Endometrial microvascular endothelial cells (primary cell): ENCODE data around the gene ARPC5L. TPM values are rescaled to one million over a fixed set of nuclear protein-coding genes. Genes with fewer than 3 reads are reported as not detected.

Source experiments
- in situ Hi-C: cut with HindIII; loops from 2 replicates; pipeline ENCODE4 v1.10.0; 2017; ENCODE audit warnings: low sequenced_read_pairs, low pct_unique_long_range_greater_than_20kb; ENCODE audit errors: inconsistent ontology term
- total RNA-seq: library from RNA; depleted of rRNA; stranded (reverse); fragments of >200 nt; gene quantifications from one replicate; pipeline ENCODE4 v1.2.3, GENCODE V29; 2015; ENCODE audit errors: inconsistent ontology term

The ARPC5L gene
- total RNA-seq, 1 donor from 2014 or later = 48.2 TPM

DNA sequence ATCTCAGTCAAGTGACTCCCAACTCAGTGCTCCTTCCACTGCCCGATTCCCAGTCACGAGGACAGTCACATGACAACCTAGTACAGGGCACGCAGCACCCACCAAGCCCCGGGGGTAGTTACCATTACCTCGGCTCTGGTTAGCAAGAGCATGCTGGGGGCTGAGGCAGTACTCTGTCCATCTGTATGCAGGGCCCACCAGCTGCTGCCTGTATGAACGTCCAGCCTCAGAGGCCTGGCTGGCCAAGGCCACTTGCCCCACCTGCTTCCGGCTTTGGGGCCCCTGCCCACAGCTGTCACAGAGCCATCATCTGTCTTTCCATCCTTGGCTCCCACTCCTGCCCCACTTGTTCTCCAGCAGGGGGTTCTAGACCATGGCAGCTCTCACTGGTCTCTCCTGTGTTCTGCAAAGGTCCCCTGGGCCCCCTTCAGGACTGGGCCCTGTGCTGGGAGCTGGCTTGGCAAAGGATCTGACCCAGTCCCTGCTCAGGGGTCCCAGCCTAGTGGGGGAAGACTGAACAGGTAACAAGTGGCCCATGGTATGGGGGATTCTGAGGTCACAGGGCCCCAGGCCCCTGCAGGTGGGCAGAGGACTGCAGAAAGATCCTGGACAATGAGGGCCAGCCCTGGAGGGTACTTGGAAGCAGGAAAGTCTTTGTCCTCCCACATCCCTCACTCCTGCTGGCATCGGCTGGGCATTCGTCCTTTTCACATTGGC is 3.4 kb upstream of the ARPC5L start:
- in situ Hi-C loops = loop anchor here (25.0 kb wide), 1 partner anchor 96 kb away; the partner anchor contains the start of gene NR6A1

DNA sequence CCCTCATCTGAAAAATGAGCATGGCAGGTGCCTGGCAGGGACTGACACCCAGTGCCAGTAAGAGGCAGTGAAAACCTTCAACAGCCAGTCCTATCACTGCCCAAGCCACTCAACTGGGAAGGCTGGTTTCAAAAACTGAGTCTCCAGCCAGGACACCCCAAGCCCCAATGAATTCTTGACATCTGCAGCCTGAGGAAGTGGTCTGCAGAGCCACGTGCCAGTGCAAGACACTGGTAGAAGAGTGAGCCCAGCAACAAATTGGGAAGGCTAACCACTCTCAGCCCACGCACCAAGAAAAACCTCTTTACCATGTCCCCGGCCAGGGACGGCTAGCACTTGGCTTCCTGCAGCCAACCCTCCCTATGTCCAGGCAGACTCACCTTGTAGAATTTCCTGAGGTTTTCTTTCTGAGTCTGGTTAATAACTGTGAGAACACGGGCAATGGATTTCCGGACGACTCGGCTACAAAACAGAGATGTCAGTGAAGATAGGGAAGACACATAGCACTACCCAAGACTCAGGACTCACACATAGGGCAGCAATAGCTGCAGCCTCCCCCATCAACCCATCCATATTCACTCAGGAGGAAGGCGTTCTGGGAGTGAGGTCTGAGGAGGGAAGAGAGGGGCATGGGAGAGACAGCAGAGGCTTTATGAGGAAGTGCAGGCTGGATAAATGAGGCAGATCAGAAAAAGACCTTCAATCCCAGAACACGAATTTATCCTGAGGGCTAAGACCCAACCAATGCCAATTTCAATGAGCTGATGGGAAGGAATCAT is 1.9 kb upstream of the ARPC5L start:
- in situ Hi-C loops = loop anchor here (25.0 kb wide), 1 partner anchor 98 kb away; the partner anchor contains the start of gene NR6A1

- in situ Hi-C loops = loop anchor here (25.0 kb wide), 1 partner anchor 98 kb away; the partner anchor contains the start of gene NR6A1
Observed at GRCh38 chr9:124860582-124861341, 1.2 kb upstream of the ARPC5L start.

DNA sequence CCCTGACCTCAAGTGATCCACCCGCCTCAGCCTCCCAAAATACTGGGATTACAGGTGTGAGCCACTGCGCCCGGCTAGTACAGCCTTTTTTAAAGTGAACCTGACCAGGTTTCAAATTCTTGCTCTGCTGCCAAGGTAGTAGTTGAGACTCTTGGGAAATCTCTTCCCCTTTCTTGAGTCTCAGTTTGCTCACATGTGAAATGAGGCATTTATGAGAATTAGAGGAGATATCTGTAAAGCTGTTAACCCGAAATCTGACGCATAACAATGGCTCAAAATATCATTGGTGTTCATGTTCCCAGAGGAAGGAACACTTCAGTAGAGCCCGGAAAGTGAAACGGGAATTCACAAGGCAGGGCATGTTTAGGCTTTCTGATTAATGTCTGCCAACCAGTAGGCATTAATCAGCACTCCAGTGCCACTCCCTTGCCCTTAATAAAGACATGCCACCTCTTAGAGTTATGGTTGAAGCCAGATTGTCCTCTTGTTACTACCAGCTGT is 1.5 kb downstream of the ARPC5L start:
- in situ Hi-C loops = loop anchor here (25.0 kb wide), 1 partner anchor 101 kb away; the partner anchor contains the start of gene NR6A1

- in situ Hi-C loops = loop anchor here (25.0 kb wide), 1 partner anchor 106 kb away; the partner anchor contains the start of gene NR6A1
Observed at GRCh38 chr9:124868511-124869465, 6.9 kb downstream of the ARPC5L start.

DNA sequence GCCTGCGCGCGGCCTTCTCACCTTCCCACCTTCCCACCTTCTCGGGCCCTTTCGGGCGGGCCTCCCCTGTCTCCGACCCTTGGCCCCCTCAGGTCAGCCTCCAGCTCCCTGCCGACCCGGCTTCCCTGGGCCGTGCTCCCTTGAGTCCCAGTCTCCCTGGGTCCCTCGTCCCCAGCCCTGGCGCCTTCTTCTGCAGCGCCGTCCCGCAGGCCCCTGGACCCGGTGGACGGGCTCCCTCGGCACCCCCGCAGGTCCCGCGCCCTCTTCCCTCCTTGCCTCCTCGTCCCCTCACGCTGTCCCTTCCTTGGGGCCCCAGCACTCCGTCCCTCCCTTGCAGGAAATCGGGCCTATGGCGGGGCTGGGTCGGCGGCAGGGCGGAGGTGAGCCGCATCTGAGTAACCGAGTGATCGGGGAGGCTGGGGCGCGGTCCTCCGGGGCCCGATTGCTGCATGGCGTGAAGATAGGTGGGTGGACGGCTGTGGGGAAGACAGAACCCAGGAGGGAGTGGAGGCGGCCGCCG is 7.6 kb downstream of the ARPC5L start:
- in situ Hi-C loops = loop anchor here (25.0 kb wide), 1 partner anchor 107 kb away; the partner anchor contains the start of gene NR6A1

- in situ Hi-C loops = loop anchor here (25.0 kb wide), 1 partner anchor 108 kb away; the partner anchor contains the start of gene NR6A1
Observed at GRCh38 chr9:124869986-124870560, 8.1 kb downstream of the ARPC5L start.

DNA sequence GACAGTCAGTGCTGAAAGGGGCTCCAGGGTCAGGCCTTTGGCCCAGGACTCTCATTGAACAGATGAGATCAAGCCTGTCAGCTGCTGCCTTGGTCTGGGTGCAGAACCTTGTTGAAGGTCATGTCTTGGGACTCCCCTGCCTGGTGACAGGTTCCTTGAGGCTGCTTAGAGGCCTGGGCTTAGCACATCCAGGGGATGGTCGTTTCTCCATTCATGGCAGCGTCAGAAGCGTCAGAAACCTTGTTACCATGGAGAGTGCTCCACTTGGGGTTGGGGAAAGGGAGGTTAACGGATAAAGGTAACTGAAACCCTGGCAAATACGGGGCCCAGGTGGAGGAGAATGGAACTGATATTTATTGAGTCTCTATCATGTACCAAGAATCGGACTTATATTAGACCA is 8.8 kb downstream of the ARPC5L start:
- in situ Hi-C loops = loop anchor here (25.0 kb wide), 1 partner anchor 108 kb away; the partner anchor contains the start of gene NR6A1

DNA sequence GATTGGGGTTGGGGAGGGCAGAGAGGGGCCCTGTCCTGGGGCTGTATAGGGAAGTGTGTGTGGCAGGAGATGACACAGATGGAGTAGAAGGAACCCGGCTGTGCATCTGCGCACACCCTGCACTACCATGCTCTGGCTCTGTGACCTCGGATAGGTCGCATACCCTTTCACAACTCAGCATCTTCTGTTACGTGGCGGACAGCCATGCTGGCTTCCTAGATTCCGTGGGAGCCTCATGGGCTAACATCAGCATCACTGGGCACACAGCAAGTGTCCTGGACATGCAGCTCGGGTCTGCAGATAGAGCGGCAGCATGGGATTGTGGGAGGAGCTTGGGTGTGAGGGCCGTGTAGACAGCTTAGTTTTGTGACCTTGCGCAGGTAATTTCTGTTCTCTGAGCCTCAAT is 9.2 kb downstream of the ARPC5L start:
- in situ Hi-C loops = loop anchor here (25.0 kb wide), 1 partner anchor 109 kb away; the partner anchor contains the start of gene NR6A1

- in situ Hi-C loops = loop anchor here (25.0 kb wide), 1 partner anchor 111 kb away; the partner anchor contains the start of gene NR6A1
Observed at GRCh38 chr9:124873664-124874063, 11.7 kb downstream of the ARPC5L start.

GRCh38 chr9:124875501-124875900 is 13.6 kb downstream of the ARPC5L start:
- in situ Hi-C loops = no loop called here

DNA sequence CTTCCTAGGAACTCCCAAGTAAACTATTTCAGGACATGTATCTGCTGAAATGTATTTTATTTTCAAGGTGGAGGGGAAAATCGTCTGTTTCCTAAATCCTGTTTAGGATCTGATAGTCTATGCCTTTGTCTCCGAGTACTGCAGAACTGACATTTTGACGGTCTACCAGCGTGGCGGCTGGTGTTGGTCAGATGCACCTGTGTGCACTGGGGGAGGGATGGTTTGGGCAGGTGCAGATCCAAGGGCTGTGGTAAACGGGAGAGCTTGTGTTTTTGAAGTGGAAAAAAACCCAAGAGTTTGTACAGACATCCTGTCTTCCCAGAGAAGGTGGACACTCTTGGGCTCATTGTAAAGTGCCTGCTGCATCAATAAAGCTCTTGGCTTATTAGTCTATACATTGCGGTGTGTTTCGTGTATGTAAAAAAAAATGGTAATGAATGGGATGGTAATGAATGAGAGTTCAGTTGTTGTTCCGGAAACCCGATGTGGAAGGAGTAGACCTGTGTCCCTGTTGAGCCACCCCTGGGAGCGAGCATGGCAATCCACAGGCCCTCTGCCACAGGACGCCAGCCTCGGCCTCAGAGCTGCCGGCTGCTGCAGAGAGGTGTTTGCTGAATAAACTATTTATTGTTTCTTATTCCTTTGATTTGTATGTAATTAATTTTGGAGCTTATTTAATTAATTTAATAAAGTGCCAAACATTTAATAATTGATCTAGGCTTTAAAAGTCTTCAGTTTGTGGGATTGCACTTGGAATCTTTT is 15.3 kb downstream of the ARPC5L start:
- in situ Hi-C loops = no loop called here

GRCh38 chr9:124878021-124878420 is 16.1 kb downstream of the ARPC5L start:
- in situ Hi-C loops = no loop called here

- in situ Hi-C loops = no loop called here
Observed at GRCh38 chr9:124878518-124878917, 16.6 kb downstream of the ARPC5L start.

DNA sequence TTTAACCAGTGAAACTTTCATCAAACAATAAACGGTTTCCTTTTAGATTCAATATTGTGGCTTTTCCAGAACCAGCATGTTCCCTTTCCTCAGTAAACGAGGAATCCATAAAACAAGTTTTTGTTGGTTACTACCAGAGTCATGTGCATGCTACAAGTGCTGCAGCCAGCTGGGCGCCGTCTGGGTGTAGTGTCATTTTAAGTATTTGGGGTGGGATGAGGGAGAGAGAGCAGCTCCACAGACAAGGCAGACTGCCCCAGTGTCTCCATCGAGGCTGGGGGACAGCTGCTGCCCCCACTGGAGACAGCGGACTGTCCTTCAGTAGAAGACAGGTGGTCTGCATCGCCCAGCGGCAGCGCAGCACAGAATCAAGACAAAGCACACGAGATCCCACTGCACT is 17.3 kb downstream of the ARPC5L start:
- in situ Hi-C loops = no loop called here

DNA sequence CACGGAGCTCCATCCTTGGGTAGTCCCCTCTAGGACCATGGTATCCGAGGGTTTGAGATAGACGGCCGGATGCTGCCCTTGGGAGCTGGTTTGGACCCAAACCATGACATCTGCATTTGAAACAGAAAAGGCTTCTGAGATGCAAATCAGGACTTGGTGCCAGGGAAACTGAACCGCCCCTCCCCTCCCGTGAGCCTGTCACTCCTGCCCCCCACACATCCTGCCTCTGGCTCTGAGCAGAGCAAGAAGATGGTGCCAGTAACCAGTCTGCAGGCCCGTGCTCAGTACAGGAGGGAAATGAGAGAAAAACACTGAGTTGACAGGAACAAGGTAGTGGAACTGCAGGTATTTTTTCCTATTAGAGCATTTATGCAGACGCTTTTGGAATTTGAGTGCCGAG is 18.6 kb downstream of the ARPC5L start:
- in situ Hi-C loops = no loop called here
